IMR-90 (cell line): Measurements from ENCODE around the gene ZFYVE28. TPM values are rescaled to one million over a fixed set of nuclear protein-coding genes. Genes with fewer than 3 reads are reported as not detected.

ENCODE experiments used
- ATAC-seq: fragments of 200-7000 bp; cut with Tn5 transposase; 2 replicates; pipeline ENCODE4 v1.9.1; 2020; ENCODE audit warnings: low read depth, mild to moderate bottlenecking, moderate library complexity
- BruUV-seq: library from RNA; stranded (reverse); fragments of 400-500 nt; replicated peaks from 2 replicates; lab custom pipeline; 2021; lab: Mats Ljungman, UMichigan
- CTCF ChIA-PET: fragments of 300-600 bp; formaldehyde crosslinking; extraction: SDS; loops from one replicate; lab custom pipeline; 2021; ENCODE audit warnings: antibody characterized with exemption; lab: Yijun Ruan, JAX
- POLR2A ChIA-PET: fragments of 300-600 bp; sonication (Branson Sonifier 250); formaldehyde crosslinking; loops from one replicate; lab custom pipeline; 2022; ENCODE audit warnings: antibody characterized with exemption; ENCODE audit not compliant: unreplicated experiment; lab: Charles Lee
- DNase-seq: peaks from one replicate; pipeline ENCODE4 v3.0.0; 2013
- H2AFZ ChIP-seq: replicated peaks from 2 replicates; pipeline ENCODE3; 2013; ENCODE audit warnings: low read length, mild to moderate bottlenecking; ENCODE audit not compliant: poor library complexity
- H2AK5ac ChIP-seq: 2 replicates; pipeline ENCODE4 v1.6.1; 2013; ENCODE audit warnings: low read depth, low read length, inconsistent platforms
- H2AK9ac ChIP-seq: replicated peaks from 2 replicates; pipeline ENCODE3; 2013; ENCODE audit warnings: mild to moderate bottlenecking, low read depth, low read length, moderate library complexity; ENCODE audit not compliant: poor library complexity
- H2BK120ac ChIP-seq: 2 replicates; pipeline ENCODE4 v1.6.1; 2013; ENCODE audit warnings: low read depth, low read length, inconsistent platforms
- H2BK15ac ChIP-seq: 3 replicates; pipeline ENCODE4 v1.6.1; 2013; ENCODE audit warnings: low read depth, low read length, inconsistent platforms
- H2BK20ac ChIP-seq: 2 replicates; pipeline ENCODE4 v1.6.1; 2013; ENCODE audit warnings: low read depth, mild to moderate bottlenecking, inconsistent platforms, low read length, moderate library complexity
- H2BK5ac ChIP-seq: 2 replicates; pipeline ENCODE4 v1.6.1; 2013; ENCODE audit warnings: mild to moderate bottlenecking, low read depth, low read length, inconsistent platforms; ENCODE audit not compliant: poor library complexity, severe bottlenecking
- H3K14ac ChIP-seq: replicated peaks from 2 replicates; pipeline ENCODE4 v1.6.1; 2013; ENCODE audit warnings: low read depth, low read length, inconsistent platforms
- H3K18ac ChIP-seq: 2 replicates; pipeline ENCODE4 v1.6.1; 2013; ENCODE audit warnings: low read depth, low read length, control low read depth
- H3K23ac ChIP-seq: 2 replicates; pipeline ENCODE4 v1.6.1; 2013; ENCODE audit warnings: low read depth, low read length, inconsistent platforms
- H3K27ac ChIP-seq: 2 replicates; pipeline ENCODE4 v1.5.1; 2013; ENCODE audit warnings: mild to moderate bottlenecking, control low read depth, low read length; ENCODE audit not compliant: insufficient read depth
- H3K27me3 ChIP-seq: 2 replicates; pipeline ENCODE4 v1.6.1; 2013; ENCODE audit warnings: low read length; ENCODE audit not compliant: control insufficient read depth, insufficient read depth
- H3K36me3 ChIP-seq: 2 replicates; pipeline ENCODE4 v1.6.1; 2013; ENCODE audit warnings: low read length, mixed read lengths; ENCODE audit not compliant: control insufficient read depth, insufficient read depth
- H3K4ac ChIP-seq: 2 replicates; pipeline ENCODE4 v1.6.1; 2013; ENCODE audit warnings: low read depth, low read length, inconsistent platforms
- H3K4me1 ChIP-seq: 2 replicates; pipeline ENCODE4 v1.6.1; 2013; ENCODE audit warnings: low read length, mixed read lengths; ENCODE audit not compliant: control insufficient read depth, insufficient read depth
- H3K4me2 ChIP-seq: 2 replicates; pipeline ENCODE4 v1.6.1; 2013; ENCODE audit warnings: low read depth, mild to moderate bottlenecking, control low read depth, low read length, moderate library complexity
- H3K4me3 ChIP-seq: 2 replicates; pipeline ENCODE4 v1.5.1; 2013; ENCODE audit warnings: low read depth, mild to moderate bottlenecking, control low read depth, low read length, moderate library complexity; ENCODE audit not compliant: insufficient read depth
- H3K56ac ChIP-seq: 2 replicates; pipeline ENCODE4 v1.6.1; 2013; ENCODE audit warnings: low read length, inconsistent platforms; ENCODE audit not compliant: insufficient read depth; ENCODE audit errors: extremely low read depth
- H3K79me1 ChIP-seq, 2 experiments: 2 replicates each; pipeline ENCODE4 v1.6.1; 2013; ENCODE audit warnings: low read length in 2 of 2, inconsistent platforms in 1 of 2, low read depth in 1 of 2
- H3K9ac ChIP-seq: 2 replicates; pipeline ENCODE4 v1.6.1; 2013; ENCODE audit warnings: low read depth, low read length, control low read depth
- H3K9me1 ChIP-seq: 2 replicates; pipeline ENCODE4 v1.6.1; 2013; ENCODE audit warnings: low read length, inconsistent platforms; ENCODE audit not compliant: insufficient read depth
- H3K9me3 ChIP-seq: 2 replicates; pipeline ENCODE4 v1.6.1; 2013; ENCODE audit warnings: low read length; ENCODE audit not compliant: control insufficient read depth, insufficient read depth
- H4K20me1 ChIP-seq: 2 replicates; pipeline ENCODE4 v1.6.1; 2013; ENCODE audit warnings: low read length, inconsistent platforms; ENCODE audit not compliant: insufficient read depth
- H4K5ac ChIP-seq: 2 replicates; pipeline ENCODE4 v1.6.1; 2013; ENCODE audit warnings: mild to moderate bottlenecking, low read depth, low read length, control low read depth
- H4K8ac ChIP-seq, 2 experiments: 2 replicates each; pipeline ENCODE4 v1.6.1; 2013; ENCODE audit warnings: low read depth in 2 of 2, low read length in 2 of 2, control low read depth in 1 of 2, inconsistent platforms in 1 of 2
- H4K91ac ChIP-seq: 2 replicates; pipeline ENCODE4 v1.6.1; 2013; ENCODE audit warnings: low read depth, low read length, inconsistent platforms; ENCODE audit not compliant: insufficient read depth
- BHLHE40 ChIP-seq: fragments of 150-350 bp; IDR thresholded peaks from 2 replicates; pipeline ENCODE4 v1.6.1; 2016; ENCODE audit warnings: mild to moderate bottlenecking, low read depth, low read length
- CEBPB ChIP-seq: IDR thresholded peaks from 2 replicates; pipeline ENCODE4 v1.6.1; 2012; ENCODE audit warnings: low read depth, low read length, improper control_type of control experiment
- CHD1 ChIP-seq: IDR thresholded peaks from 2 replicates; pipeline ENCODE4 v1.6.1; 2012; ENCODE audit warnings: low read depth, low read length, improper control_type of control experiment
- FOS ChIP-seq: fragments of 150-350 bp; IDR thresholded peaks from 2 replicates; pipeline ENCODE4 v1.6.1; 2016; ENCODE audit warnings: low read depth, low read length
- MAFK ChIP-seq: IDR thresholded peaks from 2 replicates; pipeline ENCODE4 v1.6.1; 2012; ENCODE audit warnings: low read depth, low read length, improper control_type of control experiment
- MAZ ChIP-seq: IDR thresholded peaks from 2 replicates; pipeline ENCODE4 v1.6.1; 2012; ENCODE audit warnings: low read depth, mild to moderate bottlenecking, low read length, improper control_type of control experiment, moderate library complexity, borderline replicate concordance
- MXI1 ChIP-seq: IDR thresholded peaks from 2 replicates; pipeline ENCODE4 v1.6.1; 2012; ENCODE audit warnings: low read depth, mild to moderate bottlenecking, low read length, moderate library complexity, borderline replicate concordance
- NFE2L2 ChIP-seq: fragments of 150-350 bp; IDR thresholded peaks from 2 replicates; pipeline ENCODE4 v1.6.1; 2016; ENCODE audit warnings: low read depth, mild to moderate bottlenecking, low read length
- POLR2A ChIP-seq: IDR thresholded peaks from 2 replicates; pipeline ENCODE4 v1.6.1; 2012; ENCODE audit warnings: mild to moderate bottlenecking, low read depth, low read length
- RAD21 ChIP-seq: IDR thresholded peaks from 2 replicates; pipeline ENCODE4 v1.6.1; 2012; ENCODE audit warnings: low read length, improper control_type of control experiment
- RCOR1 ChIP-seq: IDR thresholded peaks from 2 replicates; pipeline ENCODE4 v1.6.1; 2012; ENCODE audit warnings: mild to moderate bottlenecking, low read length, improper control_type of control experiment; ENCODE audit not compliant: insufficient replicate concordance
- RFX5 ChIP-seq: IDR thresholded peaks from 2 replicates; pipeline ENCODE4 v1.8.0; 2012; ENCODE audit warnings: low read depth, mild to moderate bottlenecking, low read length, moderate library complexity
- SMC3 ChIP-seq: fragments of 150-350 bp; IDR thresholded peaks from 2 replicates; pipeline ENCODE4 v1.6.1; 2016; ENCODE audit warnings: low read depth, mild to moderate bottlenecking, antibody characterized with exemption, low read length, moderate library complexity
- WGBS, 2 experiments: methylation state at CpG; one replicate each; pipeline versions ENCODE4 v1.1.5 to v1.1.7; 2013; ENCODE audit warnings: missing lambda C conversion rate in 2 of 2; ENCODE audit not compliant: insufficient read length in 1 of 2; ENCODE audit errors: extremely low coverage in 2 of 2; 5-methylcytosine and 5-hydroxymethylcytosine counted together
- dilution Hi-C: fragments of 300-500 bp; cut with HindIII; formaldehyde crosslinking; loops from one replicate; pipeline ENCODE4 v1.14.3; 2018; ENCODE audit warnings: low sequenced_read_pairs; ENCODE audit not compliant: unreplicated experiment
- in situ Hi-C: fragments of 300-500 bp; cut with MboI; formaldehyde crosslinking; loops from 3 replicates; pipeline ENCODE4 v1.14.3; 2019; ENCODE audit warnings: low sequenced_read_pairs, inconsistent platforms, mixed read lengths
- intact Hi-C: fragments of 100-400 bp; cut with micrococcal nuclease; formaldehyde crosslinking; loops from 2 replicates; pipeline ENCODE4 v1.10.0; 2022
- polyA plus RNA-seq, 3 experiments: library from polyadenylated mRNA; depleted of rRNA; stranded (reverse); fragments of >200 nt; gene quantifications; 2 replicates each; pipeline ENCODE4 v1.2.3, GENCODE V29; 2012; ENCODE audit warnings: low replicate concordance in 1 of 3
- total RNA-seq: library from RNA; depleted of rRNA; stranded (reverse); fragments of >200 nt; gene quantifications from 2 replicates; pipeline ENCODE4 v1.2.3, GENCODE V29; 2012
- TF ChIP-seq, protein P1 (sequence below): conservative IDR thresholded peaks from 2 replicates; pipeline ENCODE4 v1.5.1; 2012; ENCODE audit warnings: mild to moderate bottlenecking, low read depth, low read length, improper control_type of control experiment
- TF ChIP-seq, protein P2 (sequence below): fragments of 150-350 bp; IDR thresholded peaks from 2 replicates; pipeline ENCODE4 v1.6.1; 2016; ENCODE audit warnings: low read depth, mild to moderate bottlenecking, low read length, moderate library complexity, borderline replicate concordance
- TF ChIP-seq, protein P3 (sequence below): fragments of 150-350 bp; IDR thresholded peaks from 2 replicates; pipeline ENCODE4 v1.6.1; 2017; ENCODE audit warnings: mild to moderate bottlenecking, antibody characterized with exemption, low read length, low read depth

Gene ZFYVE28
- total and polyA plus RNA-seq, 2 of the 4 experiments (the other 2 are of a cell fraction) = 0.36 to 1.2 TPM

- Histone ChIP-seq H4K5ac (no peak overlapping the region), H3K36me3 (no peaks in the 10 kb centered on the region), H4K20me1 (no peaks in the 10 kb centered on the region; the same call in 1 of the 2 replicates), H3K4me3 (no peak overlapping the region), H2AK9ac (no peak overlapping the region), H2AK5ac (no peak overlapping the region), H3K4me2 (no peak overlapping the region), H3K23ac (no peak overlapping the region), H2BK20ac (no peak overlapping the region), H3K18ac (no peak overlapping the region), H4K8ac (no peak overlapping the region), H3K9me1 (no peaks in the 10 kb centered on the region), H3K14ac (no peak overlapping the region), H2BK120ac (no peak overlapping the region), H2AFZ (no peak overlapping the region), H3K27ac (no peak overlapping the region), H3K4me1 (no peaks in the 10 kb centered on the region), H3K9ac (no peak overlapping the region), H2BK5ac (no peak overlapping the region), H3K4ac (no peak overlapping the region), H3K79me1 (no peaks in the 10 kb centered on the region), H3K27me3 (peaks cover 23% of the 10 kb centered on the region), H3K56ac (no peak overlapping the region), H2BK15ac (no peak overlapping the region), H3K9me3 (no peaks in the 10 kb centered on the region), H4K91ac (no peak overlapping the region)
- no CpG with 5 or more reads among the region's 16 CpGs for WGBS, 2 experiments
- DNase-seq (no peak), ATAC-seq (no peak)
- TF ChIP-seq CHD1 (no peak), MAZ (no peak), MAFK (no peak), CEBPB (no peak), RFX5 (no peak), BHLHE40 (no peak), FOS (no peak), POLR2A (no peak), MXI1 (no peak), SMC3 (no peak), RAD21 (no peak), RCOR1 (no peak), NFE2L2 (no peak)
- TF ChIP-seq, protein P1, sequence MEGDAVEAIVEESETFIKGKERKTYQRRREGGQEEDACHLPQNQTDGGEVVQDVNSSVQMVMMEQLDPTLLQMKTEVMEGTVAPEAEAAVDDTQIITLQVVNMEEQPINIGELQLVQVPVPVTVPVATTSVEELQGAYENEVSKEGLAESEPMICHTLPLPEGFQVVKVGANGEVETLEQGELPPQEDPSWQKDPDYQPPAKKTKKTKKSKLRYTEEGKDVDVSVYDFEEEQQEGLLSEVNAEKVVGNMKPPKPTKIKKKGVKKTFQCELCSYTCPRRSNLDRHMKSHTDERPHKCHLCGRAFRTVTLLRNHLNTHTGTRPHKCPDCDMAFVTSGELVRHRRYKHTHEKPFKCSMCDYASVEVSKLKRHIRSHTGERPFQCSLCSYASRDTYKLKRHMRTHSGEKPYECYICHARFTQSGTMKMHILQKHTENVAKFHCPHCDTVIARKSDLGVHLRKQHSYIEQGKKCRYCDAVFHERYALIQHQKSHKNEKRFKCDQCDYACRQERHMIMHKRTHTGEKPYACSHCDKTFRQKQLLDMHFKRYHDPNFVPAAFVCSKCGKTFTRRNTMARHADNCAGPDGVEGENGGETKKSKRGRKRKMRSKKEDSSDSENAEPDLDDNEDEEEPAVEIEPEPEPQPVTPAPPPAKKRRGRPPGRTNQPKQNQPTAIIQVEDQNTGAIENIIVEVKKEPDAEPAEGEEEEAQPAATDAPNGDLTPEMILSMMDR = no peak
- TF ChIP-seq, protein P2, sequence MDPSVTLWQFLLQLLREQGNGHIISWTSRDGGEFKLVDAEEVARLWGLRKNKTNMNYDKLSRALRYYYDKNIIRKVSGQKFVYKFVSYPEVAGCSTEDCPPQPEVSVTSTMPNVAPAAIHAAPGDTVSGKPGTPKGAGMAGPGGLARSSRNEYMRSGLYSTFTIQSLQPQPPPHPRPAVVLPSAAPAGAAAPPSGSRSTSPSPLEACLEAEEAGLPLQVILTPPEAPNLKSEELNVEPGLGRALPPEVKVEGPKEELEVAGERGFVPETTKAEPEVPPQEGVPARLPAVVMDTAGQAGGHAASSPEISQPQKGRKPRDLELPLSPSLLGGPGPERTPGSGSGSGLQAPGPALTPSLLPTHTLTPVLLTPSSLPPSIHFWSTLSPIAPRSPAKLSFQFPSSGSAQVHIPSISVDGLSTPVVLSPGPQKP = no peak
- TF ChIP-seq, protein P3, sequence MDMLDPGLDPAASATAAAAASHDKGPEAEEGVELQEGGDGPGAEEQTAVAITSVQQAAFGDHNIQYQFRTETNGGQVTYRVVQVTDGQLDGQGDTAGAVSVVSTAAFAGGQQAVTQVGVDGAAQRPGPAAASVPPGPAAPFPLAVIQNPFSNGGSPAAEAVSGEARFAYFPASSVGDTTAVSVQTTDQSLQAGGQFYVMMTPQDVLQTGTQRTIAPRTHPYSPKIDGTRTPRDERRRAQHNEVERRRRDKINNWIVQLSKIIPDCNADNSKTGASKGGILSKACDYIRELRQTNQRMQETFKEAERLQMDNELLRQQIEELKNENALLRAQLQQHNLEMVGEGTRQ = no peak
- POLR2A ChIA-PET = no interaction called here
- dilution Hi-C loops (no loop called here), in situ Hi-C loops (no loop called here), intact Hi-C loops (no loop called here)
- BruUV-seq = no TSS peak
- CTCF ChIA-PET = no interaction called here
Measured at GRCh38 chr4:2450394-2451035, 32.1 kb upstream of the ZFYVE28 start.
